AML-193 (cell line): Measurements from ENCODE around the gene FBXL5.

Experiments
- DNase-seq, 2 experiments: peaks; one replicate each; lab custom pipeline; 2025; lab: John Stamatoyannopoulos, UW

The FBXL5 gene

GRCh38 chr4:15676039-15676438 lies 20.9 kb upstream of the FBXL5 start:
- no peak for DNase-seq

GRCh38 chr4:15675356-15675755 lies 20.2 kb upstream of the FBXL5 start:
- peak; percentile 30 to 47 for DNase-seq

- no peak for DNase-seq
Measured at GRCh38 chr4:15674926-15675325, 19.8 kb upstream of the FBXL5 start.

- DNase-seq, result no peak
Measured at GRCh38 chr4:15674046-15674445, 18.9 kb upstream of the FBXL5 start.

GRCh38 chr4:15673337-15673736 lies 18.2 kb upstream of the FBXL5 start:
- no peak for DNase-seq

- DNase-seq, result no peak
Measured at GRCh38 chr4:15672101-15672500, 16.9 kb upstream of the FBXL5 start.

- no peak for DNase-seq
Measured at GRCh38 chr4:15670576-15670975, 15.4 kb upstream of the FBXL5 start.

- no peak for DNase-seq
Measured at GRCh38 chr4:15668566-15669435, 13.6 kb upstream of the FBXL5 start.

GRCh38 chr4:15667006-15667405 lies 11.8 kb upstream of the FBXL5 start:
- DNase-seq, result no peak

- DNase-seq, result peak; percentile 84 to 92
Measured at GRCh38 chr4:15665753-15666365, 10.7 kb upstream of the FBXL5 start.

- peak; percentile 95 to 98 for DNase-seq
Measured at GRCh38 chr4:15659768-15660570, 4.8 kb upstream of the FBXL5 start.

- no peak for DNase-seq
Measured at GRCh38 chr4:15658781-15659180, 3.6 kb upstream of the FBXL5 start.

GRCh38 chr4:15658136-15658770 lies 3.1 kb upstream of the FBXL5 start:
- DNase-seq, result no peak

- no peak for DNase-seq
Measured at GRCh38 chr4:15657366-15657765, 2.2 kb upstream of the FBXL5 start.

GRCh38 chr4:15656038-15656470 lies 897 bp upstream of the FBXL5 start:
- DNase-seq, result no peak

GRCh38 chr4:15654593-15655222 lies 449 bp downstream of the FBXL5 start:
- DNase-seq, result no peak

- peak; percentile 47 to 54 for DNase-seq
Measured at GRCh38 chr4:15653864-15654592, 1.1 kb downstream of the FBXL5 start.

- DNase-seq, result no peak
Measured at GRCh38 chr4:15653420-15653819, 1.7 kb downstream of the FBXL5 start.

GRCh38 chr4:15652841-15653240 lies 2.3 kb downstream of the FBXL5 start:
- DNase-seq, result no peak

- DNase-seq, result no peak
Measured at GRCh38 chr4:15652191-15652590, 3.0 kb downstream of the FBXL5 start.

- DNase-seq, result no peak
Measured at GRCh38 chr4:15651676-15652075, 3.5 kb downstream of the FBXL5 start.
